ENCODE results near the gene TECR.
A peak's percentile ranks its signal among the peaks of the same experiment; 100 is the strongest.

Gene TECR

GRCh38 chr19:14496029-14496833 lies 33.2 kb upstream of the TECR start, which contains the start of gene GIPC1:
TSS of gene GIPC1 (minus strand) at chr19:14496127. CDS start at chr19:14482976, 13,151 bp downstream.
- H2AFZ ChIP-seq (ENCODE audit: low read length), result peak within 1 kb of the TSS; percentile 94
- H3K4me2 ChIP-seq (ENCODE audit: low read depth, low read length), result peak within 1 kb of the TSS; percentile 83
- H3K79me2 ChIP-seq (ENCODE audit: low read length), result no peaks in the 10 kb centered on the region
- no peak for TF ChIP-seq CTCF (IDR thresholded peaks at IDR 0.05; ENCODE audit: low read length)
- H3K27me3 ChIP-seq (replicated peaks; ENCODE audit: insufficient read depth, low read length), result no peaks in the 10 kb centered on the region; the same call in 1 of the 2 replicates
- DNase-seq, result peak; percentile 76
- peaks cover 3% of the 10 kb centered on the region; the same call in 1 of the 2 replicates for H3F3A ChIP-seq (ENCODE audit: insufficient read depth, low read length)
- no peaks in the 10 kb centered on the region for H3K9me3 ChIP-seq (replicated peaks; ENCODE audit: insufficient read depth, low read length)
- peak within 1 kb of the TSS; percentile 36; the same call in 1 of the 2 replicates for H3K9ac ChIP-seq (ENCODE audit: low read length)
- H3K4me3 ChIP-seq (ENCODE audit: low read length), result peak within 1 kb of the TSS; percentile 71
- H4K20me1 ChIP-seq (ENCODE audit: insufficient read depth, low read length), result no peaks in the 10 kb centered on the region
- H3K4me1 ChIP-seq (ENCODE audit: low read length), result no peaks in the 10 kb centered on the region
- H3K27ac ChIP-seq (ENCODE audit: low read length), result no peak within 1 kb of the TSS
- H3K36me3 ChIP-seq (replicated peaks; ENCODE audit: insufficient read depth, low read length), result no peaks in the 10 kb centered on the region
- H3K9me2 ChIP-seq (replicated peaks; ENCODE audit: insufficient read depth, low read length), result no peaks in the 10 kb centered on the region

GRCh38 chr19:14496834-14497227 lies 32.6 kb upstream of the TECR start:
- H3K9me2 ChIP-seq (replicated peaks; ENCODE audit: insufficient read depth, low read length), result no peaks in the 10 kb centered on the region
- no peaks in the 10 kb centered on the region for H3K9me3 ChIP-seq (replicated peaks; ENCODE audit: insufficient read depth, low read length)
- H4K20me1 ChIP-seq (ENCODE audit: insufficient read depth, low read length), result no peaks in the 10 kb centered on the region
- DNase-seq, result no peak
- H3K36me3 ChIP-seq (replicated peaks; ENCODE audit: insufficient read depth, low read length), result no peaks in the 10 kb centered on the region
- no peaks in the 10 kb centered on the region; the same call in 1 of the 2 replicates for H3K27me3 ChIP-seq (replicated peaks; ENCODE audit: insufficient read depth, low read length)
- peaks cover 3% of the 10 kb centered on the region; the same call in 1 of the 2 replicates for H3F3A ChIP-seq (ENCODE audit: insufficient read depth, low read length)
- H3K9ac ChIP-seq (ENCODE audit: low read length), result no peak overlapping the region
- TF ChIP-seq EZH2phosphoT487 (IDR thresholded peaks at IDR 0.05; ENCODE audit: low read length) (no peak), EZH2 (optimal IDR thresholded peaks at IDR 0.05; ENCODE audit: low read depth, low read length) (no peak), CTCF (IDR thresholded peaks at IDR 0.05; ENCODE audit: low read length) (no peak)
- no peaks in the 10 kb centered on the region for H3K4me1 ChIP-seq (ENCODE audit: low read length)
- no peak overlapping the region for H3K4me3 ChIP-seq (ENCODE audit: low read length)
- H3K79me2 ChIP-seq (ENCODE audit: low read length), result no peaks in the 10 kb centered on the region
- H2AFZ ChIP-seq (ENCODE audit: low read length), result peak overlapping the region; percentile 94; the same call in 1 of the 2 replicates
- H3K4me2 ChIP-seq (ENCODE audit: low read depth, low read length), result no peak overlapping the region
- no peak overlapping the region for H3K27ac ChIP-seq (ENCODE audit: low read length)

- H3K27me3 ChIP-seq (replicated peaks; ENCODE audit: insufficient read depth, low read length), result peaks cover 3% of the 10 kb centered on the region; the same call in 1 of the 2 replicates
- H3K79me2 ChIP-seq (ENCODE audit: low read length), result no peaks in the 10 kb centered on the region
- H3K27ac ChIP-seq (ENCODE audit: low read length), result no peak overlapping the region
Observed at GRCh38 chr19:14497228-14497921, 32.0 kb upstream of the TECR start.

More at GRCh38 chr19:14497228-14497921, 32.0 kb upstream of the TECR start:
- Histone ChIP-seq H3K9me2 (replicated peaks; ENCODE audit: insufficient read depth, low read length) (no peaks in the 10 kb centered on the region), H2AFZ (ENCODE audit: low read length) (no peak overlapping the region), H3K9me3 (replicated peaks; ENCODE audit: insufficient read depth, low read length) (no peaks in the 10 kb centered on the region), H3F3A (ENCODE audit: insufficient read depth, low read length) (peaks cover 3% of the 10 kb centered on the region; the same call in 1 of the 2 replicates), H3K9ac (ENCODE audit: low read length) (no peak overlapping the region), H3K36me3 (replicated peaks; ENCODE audit: insufficient read depth, low read length) (no peaks in the 10 kb centered on the region), H3K4me3 (ENCODE audit: low read length) (no peak overlapping the region), H3K4me1 (ENCODE audit: low read length) (no peaks in the 10 kb centered on the region), H3K4me2 (ENCODE audit: low read depth, low read length) (no peak overlapping the region), H4K20me1 (ENCODE audit: insufficient read depth, low read length) (no peaks in the 10 kb centered on the region)
- TF ChIP-seq EZH2 (optimal IDR thresholded peaks at IDR 0.05; ENCODE audit: low read depth, low read length) (no peak), EZH2phosphoT487 (IDR thresholded peaks at IDR 0.05; ENCODE audit: low read length) (no peak), CTCF (IDR thresholded peaks at IDR 0.05; ENCODE audit: low read length) (no peak)
- no peak for DNase-seq

Data from MM.1S (cell line).